HFFc6 (cell line): Measurements from ENCODE around the gene MCTP1. TPM values are rescaled to one million over a fixed set of nuclear protein-coding genes. Genes with fewer than 3 reads are reported as not detected.

Experiments
- DNase-seq: peaks from one replicate; pipeline ENCODE4 v3.0.0-alpha.2; 2018
- H3K27ac Mint-ChIP-seq: 2 replicates; pipeline ENCODE4 v1.8.0; 2020; ENCODE audit warnings: mild to moderate bottlenecking, mixed read lengths
- H3K27me3 Mint-ChIP-seq: 2 replicates; pipeline ENCODE4 v1.8.0; 2021; ENCODE audit warnings: mild to moderate bottlenecking, moderate library complexity, mixed read lengths; ENCODE audit not compliant: insufficient read depth
- H3K36me3 Mint-ChIP-seq: 2 replicates; pipeline ENCODE4 v1.8.0; 2021; ENCODE audit warnings: low read depth, mixed read lengths
- H3K4me1 Mint-ChIP-seq: 2 replicates; pipeline ENCODE4 v1.8.0; 2020; ENCODE audit warnings: low read depth, mixed read lengths
- H3K4me3 Mint-ChIP-seq: 2 replicates; pipeline ENCODE4 v1.8.0; 2020; ENCODE audit warnings: mild to moderate bottlenecking, moderate library complexity, mixed read lengths
- H3K9me3 Mint-ChIP-seq: 2 replicates; pipeline ENCODE4 v1.8.0; 2020; ENCODE audit warnings: mild to moderate bottlenecking, mixed read lengths
- total RNA-seq, 6 experiments: library from RNA; stranded (reverse); fragmentation: NEBNext Ultra II Directional; extraction: Animal tissue kit (Norgen Biotek cat#: 25700); gene quantifications; 2 replicates in 1 of 6; 3 replicates in 5 of 6; pipeline ENCODE4 v1.2.3, GENCODE V29; 2021
- TF ChIP-seq, protein P1 (sequence below): fragments of 200-600 bp; sonication (generic); IDR thresholded peaks from 2 replicates; pipeline ENCODE4 v1.5.0; 2021; ENCODE audit warnings: antibody characterized with exemption, mild to moderate bottlenecking

MCTP1 gene
- total RNA-seq, 6 experiments from 2014 or later: 1.0 to 5.2 (median 3.9) TPM

DNA sequence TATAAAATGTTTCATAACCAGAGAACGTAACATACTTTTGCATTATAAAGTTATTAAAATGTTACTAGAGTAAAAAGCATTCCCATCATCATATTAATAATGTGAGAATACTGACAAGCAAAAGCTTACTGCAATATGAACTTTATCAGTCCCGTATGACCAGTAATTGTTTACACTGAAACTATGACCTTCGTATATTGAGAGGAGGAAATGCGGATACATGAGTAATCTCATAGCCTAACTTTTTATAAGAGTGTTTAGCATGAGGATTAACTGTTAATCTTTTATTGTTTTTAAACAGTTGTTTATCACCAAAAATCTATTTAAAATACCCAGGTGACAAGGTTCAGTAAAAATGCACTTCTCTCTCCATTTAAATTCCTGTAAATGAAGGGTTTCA is 394.0 kb downstream of the MCTP1 start:
- no peaks in the 10 kb centered on the region; the same call in 1 of the 2 replicates for H3K27me3 Mint-ChIP-seq
- no peak overlapping the region for H3K27ac Mint-ChIP-seq
- no peak overlapping the region for H3K4me3 Mint-ChIP-seq
- H3K36me3 Mint-ChIP-seq: no peaks in the 10 kb centered on the region
- no peaks in the 10 kb centered on the region; the same call in 1 of the 2 replicates for H3K4me1 Mint-ChIP-seq
- DNase-seq: no peak
- TF ChIP-seq, protein P1, sequence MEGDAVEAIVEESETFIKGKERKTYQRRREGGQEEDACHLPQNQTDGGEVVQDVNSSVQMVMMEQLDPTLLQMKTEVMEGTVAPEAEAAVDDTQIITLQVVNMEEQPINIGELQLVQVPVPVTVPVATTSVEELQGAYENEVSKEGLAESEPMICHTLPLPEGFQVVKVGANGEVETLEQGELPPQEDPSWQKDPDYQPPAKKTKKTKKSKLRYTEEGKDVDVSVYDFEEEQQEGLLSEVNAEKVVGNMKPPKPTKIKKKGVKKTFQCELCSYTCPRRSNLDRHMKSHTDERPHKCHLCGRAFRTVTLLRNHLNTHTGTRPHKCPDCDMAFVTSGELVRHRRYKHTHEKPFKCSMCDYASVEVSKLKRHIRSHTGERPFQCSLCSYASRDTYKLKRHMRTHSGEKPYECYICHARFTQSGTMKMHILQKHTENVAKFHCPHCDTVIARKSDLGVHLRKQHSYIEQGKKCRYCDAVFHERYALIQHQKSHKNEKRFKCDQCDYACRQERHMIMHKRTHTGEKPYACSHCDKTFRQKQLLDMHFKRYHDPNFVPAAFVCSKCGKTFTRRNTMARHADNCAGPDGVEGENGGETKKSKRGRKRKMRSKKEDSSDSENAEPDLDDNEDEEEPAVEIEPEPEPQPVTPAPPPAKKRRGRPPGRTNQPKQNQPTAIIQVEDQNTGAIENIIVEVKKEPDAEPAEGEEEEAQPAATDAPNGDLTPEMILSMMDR: no peak
- H3K9me3 Mint-ChIP-seq: no peaks in the 10 kb centered on the region

DNA sequence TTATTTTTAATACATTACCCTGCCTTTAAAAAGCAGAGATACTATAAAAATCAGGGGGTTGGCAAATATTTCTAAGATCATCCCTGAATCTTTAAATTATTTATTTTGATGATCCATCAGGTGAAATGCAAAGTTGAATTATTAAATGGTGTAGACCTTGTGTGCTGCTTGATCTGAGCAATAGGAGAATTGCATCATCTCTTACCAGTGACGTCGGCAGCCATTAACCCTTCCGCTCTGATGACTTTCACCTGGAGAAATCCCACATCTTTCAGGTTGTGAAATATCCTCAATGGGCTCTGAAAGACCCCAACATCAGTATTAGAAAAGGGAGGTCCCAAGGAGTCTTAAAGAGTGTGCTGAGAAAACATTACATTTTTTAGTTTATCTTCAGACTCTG is 396.2 kb downstream of the MCTP1 start:
- DNase-seq: no peak
- no peak overlapping the region for H3K27ac Mint-ChIP-seq
- no peaks in the 10 kb centered on the region for H3K9me3 Mint-ChIP-seq
- H3K4me3 Mint-ChIP-seq: no peak overlapping the region
- no peaks in the 10 kb centered on the region for H3K27me3 Mint-ChIP-seq
- TF ChIP-seq, protein P1: no peak
- H3K4me1 Mint-ChIP-seq: no peaks in the 10 kb centered on the region; the same call in 1 of the 2 replicates
- no peaks in the 10 kb centered on the region for H3K36me3 Mint-ChIP-seq

DNA sequence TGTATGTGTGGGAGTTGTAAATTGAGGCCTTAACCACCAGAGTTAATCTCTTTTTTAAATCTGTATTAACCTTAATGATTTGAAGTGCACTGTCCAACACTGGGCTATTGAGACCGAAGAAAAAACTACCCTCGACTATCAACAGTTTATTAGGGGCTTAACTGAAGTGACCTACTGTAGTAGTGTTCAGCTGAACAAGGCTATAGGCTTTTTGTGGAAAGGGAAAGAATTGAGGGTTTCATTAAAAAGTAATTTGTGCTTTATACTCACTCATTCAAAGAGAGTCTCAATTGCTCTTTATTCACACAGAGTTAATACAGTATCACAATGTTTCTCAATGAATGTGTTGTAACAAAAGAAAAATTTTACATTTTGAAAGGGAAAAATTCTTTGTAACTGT is 399.0 kb downstream of the MCTP1 start:
- H3K27ac Mint-ChIP-seq: no peak overlapping the region
- TF ChIP-seq, protein P1: no peak
- no peaks in the 10 kb centered on the region for H3K36me3 Mint-ChIP-seq
- no peaks in the 10 kb centered on the region; the same call in 1 of the 2 replicates for H3K4me1 Mint-ChIP-seq
- no peaks in the 10 kb centered on the region for H3K27me3 Mint-ChIP-seq
- no peaks in the 10 kb centered on the region for H3K9me3 Mint-ChIP-seq
- no peak overlapping the region for H3K4me3 Mint-ChIP-seq
- no peak for DNase-seq

DNA sequence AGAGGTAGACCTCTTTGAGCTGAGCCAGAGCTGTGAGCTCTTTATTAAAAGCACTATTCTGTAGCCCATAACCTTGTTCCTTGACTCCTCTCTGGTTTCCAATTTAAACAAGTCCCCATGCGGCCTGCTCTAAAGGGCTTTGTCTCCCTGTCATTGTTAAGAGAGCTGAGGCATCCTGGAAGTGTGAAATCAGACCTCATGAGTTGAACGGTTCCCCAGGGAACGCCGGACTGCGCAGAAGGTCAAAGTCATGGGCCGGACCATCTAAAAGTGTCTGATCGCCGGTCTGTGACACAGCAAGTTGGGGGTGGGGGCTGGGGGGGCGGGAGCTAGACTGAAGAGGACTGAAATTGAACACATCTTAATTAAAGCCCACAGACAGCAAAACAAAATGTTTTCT is 400.6 kb downstream of the MCTP1 start:
- Mint-ChIP-seq H3K4me3 (no peak overlapping the region), H3K27ac (no peak overlapping the region), H3K9me3 (no peaks in the 10 kb centered on the region), H3K36me3 (no peaks in the 10 kb centered on the region), H3K4me1 (no peaks in the 10 kb centered on the region), H3K27me3 (no peaks in the 10 kb centered on the region)
- no peak for DNase-seq
- TF ChIP-seq, protein P1: no peak

DNA sequence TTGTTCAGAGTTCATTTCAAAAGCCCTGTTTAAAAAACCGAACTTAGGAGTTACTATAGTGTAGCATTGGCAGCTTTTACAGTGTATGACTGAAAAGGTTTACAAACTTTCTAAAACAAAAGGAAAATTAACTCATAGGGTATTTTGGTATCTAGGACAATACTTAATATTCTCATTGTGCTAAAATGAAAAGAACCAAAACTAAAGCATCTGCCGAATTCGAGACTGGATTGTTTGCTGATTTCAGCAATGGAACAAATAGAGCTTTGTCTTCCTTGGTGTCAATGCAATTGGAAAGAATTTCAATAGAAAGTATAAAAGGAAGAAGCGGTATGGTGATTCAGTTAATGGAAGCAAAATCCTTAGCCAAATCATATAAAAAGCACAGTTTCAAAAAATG is 412.4 kb downstream of the MCTP1 start:
- peak overlapping the region; percentile 79; the same call in 1 of the 2 replicates for H3K4me3 Mint-ChIP-seq
- TF ChIP-seq, protein P1: no peak
- peaks cover 8% of the 10 kb centered on the region; the same call in 1 of the 2 replicates for H3K4me1 Mint-ChIP-seq
- peaks cover 2% of the 10 kb centered on the region; the same call in 1 of the 2 replicates for H3K27me3 Mint-ChIP-seq
- H3K27ac Mint-ChIP-seq: no peak overlapping the region; the same call in 1 of the 2 replicates
- no peak for DNase-seq
- no peaks in the 10 kb centered on the region for H3K9me3 Mint-ChIP-seq
- no peaks in the 10 kb centered on the region for H3K36me3 Mint-ChIP-seq
